Measurements from ENCODE around the gene MRAS.

GRCh38 chr3:138373736-138374094 lies 25.3 kb downstream of the MRAS start:
- no peak for TF ChIP-seq CTCF (IDR thresholded peaks at IDR 0.05)
- TF ChIP-seq POLR2A (IDR thresholded peaks at IDR 0.05) = no peak

Data from testis (tissue), 2 donors.